Neural progenitor cell (in vitro differentiated cells): ENCODE measurements around the gene MYO15A. TPM values are rescaled to one million over a fixed set of nuclear protein-coding genes. Genes with fewer than 3 reads are reported as not detected.
A peak's percentile ranks its signal among the peaks of the same experiment; 100 is the strongest.

Experiments
- DNase-seq: peaks from one replicate; pipeline ENCODE4 v3.0.0-alpha.2; 2016; ENCODE audit warnings: low spot score
- H2AFZ ChIP-seq: fragments of 200-600 bp; sonication (generic); replicated peaks from 2 replicates; pipeline ENCODE4 v1.6.1; 2016; ENCODE audit warnings: antibody characterized with exemption
- H3F3A ChIP-seq: fragments of 200-600 bp; sonication (generic); 2 replicates; pipeline ENCODE4 v1.6.1; 2016; ENCODE audit warnings: antibody characterized with exemption, low read depth
- H3K27ac ChIP-seq: fragments of 200-600 bp; sonication (generic); 2 replicates; pipeline ENCODE4 v1.5.1; 2016; ENCODE audit warnings: mild to moderate bottlenecking
- H3K27me3 ChIP-seq: fragments of 200-600 bp; sonication (generic); 2 replicates; pipeline ENCODE4 v1.6.1; 2016; ENCODE audit warnings: mild to moderate bottlenecking, moderate library complexity
- H3K36me3 ChIP-seq: fragments of 200-600 bp; sonication (generic); 2 replicates; pipeline ENCODE4 v1.5.1; 2016
- H3K4me1 ChIP-seq: fragments of 200-600 bp; sonication (generic); 2 replicates; pipeline ENCODE4 v1.6.1; 2016; ENCODE audit warnings: mixed run types
- H3K4me2 ChIP-seq: fragments of 200-600 bp; sonication (generic); 2 replicates; pipeline ENCODE4 v1.6.1; 2016
- H3K4me3 ChIP-seq: fragments of 200-600 bp; sonication (generic); 2 replicates; pipeline ENCODE4 v1.5.1; 2016
- H3K79me2 ChIP-seq: fragments of 200-600 bp; sonication (generic); 2 replicates; pipeline ENCODE4 v1.6.1; 2016; ENCODE audit warnings: low read depth
- H3K9ac ChIP-seq: fragments of 200-600 bp; sonication (generic); 2 replicates; pipeline ENCODE4 v1.6.1; 2016
- H3K9me3 ChIP-seq: fragments of 200-600 bp; sonication (generic); 2 replicates; pipeline ENCODE4 v1.5.1; 2016; ENCODE audit warnings: low read depth
- H4K20me1 ChIP-seq: fragments of 200-600 bp; sonication (generic); 2 replicates; pipeline ENCODE4 v1.6.1; 2016; ENCODE audit warnings: low read depth
- H3K27ac Mint-ChIP-seq: 3 replicates; pipeline ENCODE4 v1.8.0; 2021; ENCODE audit warnings: mixed read lengths
- H3K27me3 Mint-ChIP-seq: 2 replicates; pipeline ENCODE4 v1.8.0; 2022; ENCODE audit warnings: low read depth, mild to moderate bottlenecking, inconsistent platforms, moderate library complexity, mixed read lengths; ENCODE audit not compliant: insufficient read depth
- H3K36me3 Mint-ChIP-seq: 3 replicates; pipeline ENCODE4 v1.8.0; 2021; ENCODE audit warnings: mixed read lengths
- H3K4me1 Mint-ChIP-seq: 3 replicates; pipeline ENCODE4 v1.8.0; 2021; ENCODE audit warnings: mixed read lengths
- H3K4me3 Mint-ChIP-seq: 3 replicates; pipeline ENCODE4 v1.8.0; 2021; ENCODE audit warnings: mild to moderate bottlenecking, moderate library complexity, mixed read lengths
- H3K9me3 Mint-ChIP-seq: 3 replicates; pipeline ENCODE4 v1.8.0; 2020; ENCODE audit warnings: mixed read lengths
- EZH2 ChIP-seq: fragments of 200-600 bp; sonication (generic); IDR thresholded peaks from 2 replicates; pipeline ENCODE4 v1.6.1; 2017; ENCODE audit warnings: antibody characterized with exemption, mild to moderate bottlenecking, moderate library complexity
- EZH2phosphoT487 ChIP-seq: fragments of 200-600 bp; sonication (generic); IDR thresholded peaks from 2 replicates; pipeline ENCODE4 v1.6.1; 2017; ENCODE audit warnings: antibody characterized with exemption
- total RNA-seq: library from RNA; depleted of rRNA; stranded (reverse); fragments of >200 nt; gene quantifications from 2 replicates; pipeline ENCODE4 v1.2.3, GENCODE V29; 2015; ENCODE audit warnings: low replicate concordance
- TF ChIP-seq, protein P1 (sequence below): fragments of 200-600 bp; sonication (generic); IDR thresholded peaks from 2 replicates; pipeline ENCODE4 v1.5.1; 2017; ENCODE audit warnings: antibody characterized with exemption, mild to moderate bottlenecking

The MYO15A gene
- total RNA-seq, 1 donor from 2014 or later = 1.2 TPM

DNA sequence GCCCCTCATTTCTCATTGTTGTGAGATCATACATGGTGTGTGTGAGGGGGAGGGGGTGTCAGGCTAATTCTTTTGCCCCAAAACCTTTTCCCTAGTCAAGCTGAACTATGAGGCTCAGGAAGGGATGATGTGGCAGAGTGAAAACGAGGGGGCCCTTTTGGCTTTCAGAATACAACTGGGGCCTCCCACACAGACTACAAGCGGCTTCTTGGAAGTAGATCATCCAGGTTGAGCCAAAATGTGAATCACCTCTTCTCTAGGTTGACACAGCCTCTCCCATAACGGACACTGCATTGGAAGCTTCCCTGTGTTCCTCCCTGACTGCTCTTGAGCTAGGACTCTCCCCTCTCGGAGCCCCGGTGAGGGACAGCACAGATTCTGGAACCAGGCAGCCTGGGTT lies 72.8 kb downstream of the MYO15A start:
- TF ChIP-seq EZH2phosphoT487 (no peak), EZH2 (no peak)
- TF ChIP-seq, protein P1, sequence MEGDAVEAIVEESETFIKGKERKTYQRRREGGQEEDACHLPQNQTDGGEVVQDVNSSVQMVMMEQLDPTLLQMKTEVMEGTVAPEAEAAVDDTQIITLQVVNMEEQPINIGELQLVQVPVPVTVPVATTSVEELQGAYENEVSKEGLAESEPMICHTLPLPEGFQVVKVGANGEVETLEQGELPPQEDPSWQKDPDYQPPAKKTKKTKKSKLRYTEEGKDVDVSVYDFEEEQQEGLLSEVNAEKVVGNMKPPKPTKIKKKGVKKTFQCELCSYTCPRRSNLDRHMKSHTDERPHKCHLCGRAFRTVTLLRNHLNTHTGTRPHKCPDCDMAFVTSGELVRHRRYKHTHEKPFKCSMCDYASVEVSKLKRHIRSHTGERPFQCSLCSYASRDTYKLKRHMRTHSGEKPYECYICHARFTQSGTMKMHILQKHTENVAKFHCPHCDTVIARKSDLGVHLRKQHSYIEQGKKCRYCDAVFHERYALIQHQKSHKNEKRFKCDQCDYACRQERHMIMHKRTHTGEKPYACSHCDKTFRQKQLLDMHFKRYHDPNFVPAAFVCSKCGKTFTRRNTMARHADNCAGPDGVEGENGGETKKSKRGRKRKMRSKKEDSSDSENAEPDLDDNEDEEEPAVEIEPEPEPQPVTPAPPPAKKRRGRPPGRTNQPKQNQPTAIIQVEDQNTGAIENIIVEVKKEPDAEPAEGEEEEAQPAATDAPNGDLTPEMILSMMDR = no peak
- Histone ChIP-seq H3K4me1 (peaks cover 40% of the 10 kb centered on the region), H3K27me3 (no peaks in the 10 kb centered on the region), H3K9ac (no peak overlapping the region), H3K27ac (no peak overlapping the region), H2AFZ (no peak overlapping the region), H3F3A (peaks cover 39% of the 10 kb centered on the region), H3K9me3 (no peaks in the 10 kb centered on the region), H3K79me2 (peaks cover 25% of the 10 kb centered on the region), H3K4me3 (no peak overlapping the region), H3K36me3 (no peaks in the 10 kb centered on the region), H4K20me1 (peaks cover 26% of the 10 kb centered on the region), H3K4me2 (no peak overlapping the region)
- H3K27ac Mint-ChIP-seq = peak overlapping the region; percentile 96
- no peak overlapping the region for H3K4me3 Mint-ChIP-seq
- no peak for DNase-seq
- peaks cover 73% of the 10 kb centered on the region for H3K4me1 Mint-ChIP-seq
- H3K27me3 Mint-ChIP-seq = peaks cover 6% of the 10 kb centered on the region
- no peaks in the 10 kb centered on the region for H3K9me3 Mint-ChIP-seq
- H3K36me3 Mint-ChIP-seq = peaks cover 6% of the 10 kb centered on the region

DNA sequence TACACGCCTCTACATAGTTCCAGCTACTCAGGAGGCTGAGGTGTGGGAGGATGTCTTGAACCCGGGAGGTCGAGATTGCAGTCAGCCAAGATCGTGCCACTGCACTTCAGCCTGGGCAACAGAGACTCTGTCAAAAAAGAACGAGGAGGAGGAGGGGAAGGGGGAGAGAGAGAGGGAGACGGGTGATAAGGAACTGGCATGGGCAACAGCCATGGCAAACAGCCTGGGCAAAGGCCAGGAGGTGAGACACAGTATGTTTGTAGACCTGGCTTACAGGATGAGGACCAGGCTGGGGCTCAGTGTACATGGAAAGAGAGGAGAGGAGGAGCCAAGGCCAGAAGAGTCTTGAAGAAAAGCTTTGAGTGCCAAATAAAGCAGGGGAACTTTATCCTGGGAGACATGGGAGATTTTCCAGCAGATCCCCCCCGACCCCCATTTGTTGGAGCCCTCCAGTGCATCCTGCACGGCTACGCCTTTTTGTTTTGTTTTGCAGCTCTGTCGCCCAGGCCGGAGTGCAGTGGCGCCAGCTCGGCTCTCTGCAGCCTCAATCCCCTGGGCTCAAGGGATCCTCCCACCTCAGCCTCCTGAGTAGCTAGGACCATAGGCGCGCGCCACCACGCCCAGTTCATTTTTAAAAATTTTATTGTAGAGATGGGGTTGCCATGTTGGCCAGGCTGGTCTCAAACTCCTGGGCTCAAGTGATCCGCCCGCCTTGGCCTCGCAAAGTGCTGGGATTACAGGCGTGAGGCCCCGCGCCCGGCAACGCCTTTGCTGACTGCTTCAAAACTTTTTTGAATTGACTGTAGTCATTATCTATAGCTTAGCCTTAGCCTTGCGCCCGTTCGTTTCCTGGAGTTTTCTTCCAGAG lies 73.8 kb downstream of the MYO15A start:
- peak; percentile 46 for DNase-seq

DNA sequence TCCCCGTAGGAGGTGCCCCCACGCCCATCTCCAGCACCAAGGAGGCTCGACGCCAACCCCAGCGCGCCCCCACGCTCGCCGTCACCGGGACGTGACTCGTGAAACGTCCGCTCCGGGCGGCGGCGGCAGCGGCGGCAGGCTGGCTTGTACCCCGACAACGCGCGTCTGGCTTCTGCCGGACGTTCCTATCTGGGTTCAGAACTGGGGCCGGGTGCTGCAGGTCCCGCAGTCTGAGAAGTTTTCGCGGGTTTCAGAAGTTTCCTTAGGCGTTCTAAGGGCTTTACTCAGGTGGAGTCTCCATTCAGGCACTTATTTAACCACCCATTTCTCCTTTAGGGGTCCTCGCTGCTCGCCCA lies 74.4 kb downstream of the MYO15A start:
- peaks cover 42% of the 10 kb centered on the region for H4K20me1 ChIP-seq
- H3K4me1 ChIP-seq = peaks cover 45% of the 10 kb centered on the region
- DNase-seq = no peak
- Mint-ChIP-seq H3K27ac (peak overlapping the region; percentile 96), H3K36me3 (peaks cover 19% of the 10 kb centered on the region), H3K27me3 (peaks cover 6% of the 10 kb centered on the region), H3K9me3 (no peaks in the 10 kb centered on the region), H3K4me3 (peak overlapping the region; percentile 97), H3K4me1 (peaks cover 76% of the 10 kb centered on the region)
- peak overlapping the region; percentile 83 for H2AFZ ChIP-seq
- H3K9ac ChIP-seq = peak overlapping the region; percentile 36
- peak overlapping the region; percentile 94 for H3K27ac ChIP-seq
- no peaks in the 10 kb centered on the region for H3K9me3 ChIP-seq
- TF ChIP-seq, protein P1 = no peak
- TF ChIP-seq EZH2phosphoT487 = no peak
- no peak for TF ChIP-seq EZH2
- H3K4me3 ChIP-seq = peak overlapping the region; percentile 72
- H3K36me3 ChIP-seq = no peaks in the 10 kb centered on the region
- no peaks in the 10 kb centered on the region for H3K27me3 ChIP-seq
- peaks cover 27% of the 10 kb centered on the region for H3F3A ChIP-seq
- peaks cover 41% of the 10 kb centered on the region for H3K79me2 ChIP-seq
- peak overlapping the region; percentile 91 for H3K4me2 ChIP-seq

More for the DNA sequence above, 73.8 kb downstream of the MYO15A start:
- Histone ChIP-seq H3K36me3 (no peaks in the 10 kb centered on the region), H3K27me3 (no peaks in the 10 kb centered on the region), H4K20me1 (peaks cover 35% of the 10 kb centered on the region), H3K4me2 (peak overlapping the region; percentile 91), H2AFZ (peak overlapping the region; percentile 83), H3K9me3 (no peaks in the 10 kb centered on the region), H3K4me3 (peak overlapping the region; percentile 72), H3K79me2 (peaks cover 35% of the 10 kb centered on the region), H3K4me1 (peaks cover 46% of the 10 kb centered on the region), H3F3A (peaks cover 33% of the 10 kb centered on the region), H3K27ac (peak overlapping the region; percentile 94), H3K9ac (peak overlapping the region; percentile 36)
- H3K36me3 Mint-ChIP-seq = peaks cover 13% of the 10 kb centered on the region
- H3K9me3 Mint-ChIP-seq = no peaks in the 10 kb centered on the region
- H3K27ac Mint-ChIP-seq = peak overlapping the region; percentile 96
- peak overlapping the region; percentile 97 for H3K4me3 Mint-ChIP-seq
- H3K27me3 Mint-ChIP-seq = peaks cover 6% of the 10 kb centered on the region
- H3K4me1 Mint-ChIP-seq = peaks cover 76% of the 10 kb centered on the region
- TF ChIP-seq EZH2 = no peak
- TF ChIP-seq, protein P1 = no peak
- no peak for TF ChIP-seq EZH2phosphoT487
